ENCODE data around the gene NOS2.

DNA sequence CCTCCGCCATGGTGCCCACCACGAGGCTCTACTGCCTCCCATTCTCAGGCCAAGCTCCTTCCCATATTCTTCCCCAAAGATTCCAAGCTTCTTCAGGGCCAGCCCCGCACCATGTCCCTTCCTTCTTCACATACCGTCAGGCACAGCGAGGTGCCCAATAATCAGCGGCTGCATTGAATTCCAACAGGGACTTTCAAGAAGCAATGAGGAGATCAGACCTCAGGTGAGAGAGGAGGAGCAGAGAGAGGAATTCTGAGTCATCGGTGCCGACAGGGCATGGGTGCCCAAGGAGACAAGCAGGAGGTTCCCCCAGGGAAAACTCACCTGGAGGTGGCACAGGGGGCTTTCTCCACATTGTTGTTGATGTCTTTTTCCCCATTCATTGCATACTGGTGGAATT, 2.0 kb downstream of the NOS2 start:
- no peak for TF ChIP-seq POLR2A (IDR thresholded peaks at IDR 0.05)
- TF ChIP-seq, protein P1, sequence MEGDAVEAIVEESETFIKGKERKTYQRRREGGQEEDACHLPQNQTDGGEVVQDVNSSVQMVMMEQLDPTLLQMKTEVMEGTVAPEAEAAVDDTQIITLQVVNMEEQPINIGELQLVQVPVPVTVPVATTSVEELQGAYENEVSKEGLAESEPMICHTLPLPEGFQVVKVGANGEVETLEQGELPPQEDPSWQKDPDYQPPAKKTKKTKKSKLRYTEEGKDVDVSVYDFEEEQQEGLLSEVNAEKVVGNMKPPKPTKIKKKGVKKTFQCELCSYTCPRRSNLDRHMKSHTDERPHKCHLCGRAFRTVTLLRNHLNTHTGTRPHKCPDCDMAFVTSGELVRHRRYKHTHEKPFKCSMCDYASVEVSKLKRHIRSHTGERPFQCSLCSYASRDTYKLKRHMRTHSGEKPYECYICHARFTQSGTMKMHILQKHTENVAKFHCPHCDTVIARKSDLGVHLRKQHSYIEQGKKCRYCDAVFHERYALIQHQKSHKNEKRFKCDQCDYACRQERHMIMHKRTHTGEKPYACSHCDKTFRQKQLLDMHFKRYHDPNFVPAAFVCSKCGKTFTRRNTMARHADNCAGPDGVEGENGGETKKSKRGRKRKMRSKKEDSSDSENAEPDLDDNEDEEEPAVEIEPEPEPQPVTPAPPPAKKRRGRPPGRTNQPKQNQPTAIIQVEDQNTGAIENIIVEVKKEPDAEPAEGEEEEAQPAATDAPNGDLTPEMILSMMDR (IDR thresholded peaks at IDR 0.05), result no peak
- no peak for TF ChIP-seq EP300 (IDR thresholded peaks at IDR 0.05)
